Ovary (tissue), 3 donors: ENCODE data around the gene VHLL.

ENCODE experiments used
- CTCF ChIP-seq, 3 donors: fragments of 450-650 bp in 2 of 3; fragments of 200-600 bp in 1 of 3; IDR thresholded peaks; one replicate each; pipeline versions ENCODE4 v1.5.1 to v1.8.0; 2016 to 2022; ENCODE audit warnings: antibody characterized with exemption in 3 of 3, mild to moderate bottlenecking in 1 of 3
- POLR2A ChIP-seq: fragments of 450-650 bp; IDR thresholded peaks from one replicate; pipeline ENCODE4 v1.6.1; 2017; ENCODE audit warnings: antibody characterized with exemption, mild to moderate bottlenecking, moderate library complexity
- donor health status: DM: no; HTN: no; CAD: no.

- no peak for TF ChIP-seq POLR2A
- TF ChIP-seq CTCF (IDR thresholded peaks at IDR 0.05): no peak
Observed at GRCh38 chr1:156260896-156261295, 38.2 kb downstream of the VHLL start.
